GM18907 (cell line): ENCODE measurements around the gene PASK.

Experiments
- ATAC-seq: cut with Tn5 transposase; IDR thresholded peaks from one replicate; pipeline ENCODE4 v1.9.1; 2021; ENCODE audit warnings: mild to moderate bottlenecking, moderate library complexity; ENCODE audit not compliant: unreplicated experiment

Gene PASK

DNA sequence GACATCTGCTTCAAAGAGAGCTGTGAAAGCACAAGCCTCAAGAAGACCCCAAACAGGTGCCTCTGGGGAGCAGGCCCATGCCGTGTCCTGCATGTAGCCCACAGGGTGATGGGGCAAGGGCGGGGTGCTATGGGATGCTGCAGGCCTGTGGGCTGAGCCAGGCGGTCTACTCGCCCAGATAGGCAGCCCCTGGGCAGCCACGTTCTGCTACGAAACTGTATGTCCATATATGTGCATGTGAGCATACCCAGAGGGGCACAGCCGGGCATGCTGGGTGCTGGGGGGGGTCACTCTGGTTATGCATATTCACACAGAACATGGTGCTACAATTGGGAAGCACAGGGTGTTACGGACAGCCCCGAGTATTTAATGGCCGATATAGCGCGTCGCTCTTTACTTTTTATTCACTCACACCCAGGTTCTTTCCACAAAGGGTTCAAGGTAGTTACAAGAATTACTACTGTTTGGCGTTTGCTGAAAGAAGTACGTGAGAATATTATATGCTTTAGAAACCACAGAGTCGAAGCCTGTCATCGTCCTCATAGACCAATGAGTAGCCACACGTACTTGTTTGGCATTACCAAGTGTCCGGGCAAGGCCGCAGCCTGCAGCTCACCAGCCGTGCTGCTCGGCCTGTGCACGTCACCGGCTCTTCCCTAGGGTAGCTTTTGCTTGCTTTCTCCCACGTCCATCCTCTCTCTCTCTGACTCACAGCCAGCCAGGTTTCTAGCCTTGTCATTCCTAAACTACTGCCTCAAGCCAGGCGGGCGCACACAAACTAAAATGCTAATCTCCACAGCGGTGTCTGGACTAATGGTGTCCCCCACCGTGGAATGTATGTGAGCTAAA lies 61.6 kb downstream of the PASK start:
- peak; percentile 49 for ATAC-seq

DNA sequence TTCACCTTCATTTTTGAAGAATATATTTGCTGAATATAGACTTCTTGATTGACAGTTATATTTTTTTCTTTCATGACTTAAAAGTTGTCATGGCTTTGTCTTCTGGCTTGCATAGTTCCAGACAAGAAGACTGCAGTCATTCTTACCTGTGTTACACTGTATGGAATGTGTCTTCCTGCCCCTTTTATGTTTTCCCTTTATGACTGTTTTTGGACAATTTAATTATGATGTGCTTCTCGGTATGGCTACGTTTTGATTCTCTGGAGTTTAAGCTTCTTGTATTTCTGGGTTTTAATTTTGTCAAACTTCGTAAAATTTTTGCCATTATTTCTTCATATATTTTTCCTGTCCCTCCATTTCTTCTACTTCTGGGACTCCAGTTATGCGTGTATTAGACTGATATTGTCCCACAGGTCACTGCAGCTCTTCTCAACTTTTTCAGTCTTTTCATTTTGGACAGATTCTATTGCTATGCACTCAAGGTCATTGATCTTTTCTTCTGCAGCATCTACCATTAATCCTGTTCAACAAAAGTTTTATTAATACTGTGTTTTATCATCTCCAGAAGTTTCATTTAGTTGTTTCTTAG lies 64.3 kb downstream of the PASK start:
- ATAC-seq: no peak

DNA sequence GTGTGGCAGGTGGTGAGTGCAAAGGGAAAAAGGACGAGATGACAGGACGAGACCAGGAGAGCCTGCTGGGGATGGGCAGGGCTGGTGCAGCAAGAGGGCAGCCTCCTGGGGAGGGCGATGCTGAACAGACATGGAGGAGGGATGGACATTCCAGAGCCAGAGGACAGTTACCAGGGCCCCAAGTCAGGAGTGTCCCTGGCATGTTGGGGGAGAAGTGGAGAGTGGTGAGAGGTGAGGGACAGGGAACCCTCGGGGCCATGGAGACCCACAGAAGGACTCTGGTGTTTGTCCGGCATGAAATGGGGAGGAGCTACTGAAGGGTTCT lies 66.2 kb downstream of the PASK start:
- ATAC-seq: no peak

DNA sequence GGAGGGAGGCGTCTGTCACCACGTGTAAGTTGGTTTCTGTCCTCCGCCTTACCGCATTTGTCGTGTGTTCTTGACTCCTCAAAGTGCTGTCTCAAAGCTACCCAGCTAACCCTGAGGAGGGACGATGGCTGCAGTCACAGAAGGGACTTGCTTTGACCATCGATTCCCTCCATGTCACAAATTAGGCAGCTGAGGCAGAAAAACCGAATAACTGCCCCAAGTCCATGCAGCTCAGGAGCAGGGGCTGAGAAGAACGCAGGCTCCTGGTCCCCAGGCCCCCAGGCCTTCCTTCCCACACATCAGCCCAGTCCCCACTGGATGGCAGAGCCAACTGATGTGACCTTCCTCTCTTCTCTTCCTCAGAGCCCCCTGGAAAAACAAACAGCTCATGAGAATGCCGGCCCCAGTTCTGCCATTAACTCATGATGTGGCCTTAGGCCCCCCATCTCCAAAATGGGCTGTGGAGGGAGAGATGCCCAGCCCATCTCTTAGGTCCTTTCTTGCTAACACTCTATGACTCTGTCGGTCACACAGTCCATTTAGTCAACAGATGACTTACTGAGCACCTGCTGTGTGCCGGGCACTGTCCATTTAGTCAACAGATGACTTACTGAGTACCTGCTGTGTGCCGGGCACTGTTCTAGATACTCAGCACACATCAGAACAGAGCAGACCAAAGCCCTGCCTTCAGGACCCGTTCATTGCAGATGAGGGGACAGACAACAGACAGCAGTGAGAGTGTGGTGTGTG lies 66.8 kb downstream of the PASK start:
- ATAC-seq: no peak

DNA sequence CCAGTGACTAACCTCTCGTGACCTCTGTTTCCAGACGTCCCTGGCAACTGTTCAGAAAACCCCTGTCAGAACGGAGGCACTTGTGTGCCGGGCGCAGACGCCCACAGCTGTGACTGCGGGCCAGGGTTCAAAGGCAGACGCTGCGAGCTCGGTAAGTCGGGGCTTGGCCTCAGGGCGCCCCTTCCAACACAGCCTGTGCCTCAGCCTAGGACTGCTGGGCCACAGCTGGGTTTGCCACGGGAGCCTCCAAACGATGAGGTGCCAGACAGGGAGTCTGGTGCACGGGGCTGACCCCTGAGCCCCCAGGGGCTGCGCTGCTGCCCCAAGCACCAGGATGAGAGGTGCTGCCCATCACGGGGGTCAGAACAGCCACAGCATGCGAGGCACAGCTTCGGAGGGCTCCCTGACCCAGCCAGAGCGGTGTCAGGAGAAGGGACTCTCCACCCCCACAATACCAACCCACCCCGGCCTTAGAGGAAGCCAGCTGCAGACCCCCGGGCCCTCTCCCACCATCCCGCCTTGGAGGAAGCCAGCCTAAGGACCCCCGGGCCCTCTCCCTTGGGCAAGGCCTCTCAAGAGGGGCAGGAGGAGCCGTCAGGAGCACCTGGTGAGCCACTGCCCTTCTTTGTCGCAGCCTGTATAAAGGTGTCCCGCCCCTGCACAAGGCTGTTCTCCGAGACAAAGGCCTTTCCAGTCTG lies 67.5 kb downstream of the PASK start:
- ATAC-seq: no peak

DNA sequence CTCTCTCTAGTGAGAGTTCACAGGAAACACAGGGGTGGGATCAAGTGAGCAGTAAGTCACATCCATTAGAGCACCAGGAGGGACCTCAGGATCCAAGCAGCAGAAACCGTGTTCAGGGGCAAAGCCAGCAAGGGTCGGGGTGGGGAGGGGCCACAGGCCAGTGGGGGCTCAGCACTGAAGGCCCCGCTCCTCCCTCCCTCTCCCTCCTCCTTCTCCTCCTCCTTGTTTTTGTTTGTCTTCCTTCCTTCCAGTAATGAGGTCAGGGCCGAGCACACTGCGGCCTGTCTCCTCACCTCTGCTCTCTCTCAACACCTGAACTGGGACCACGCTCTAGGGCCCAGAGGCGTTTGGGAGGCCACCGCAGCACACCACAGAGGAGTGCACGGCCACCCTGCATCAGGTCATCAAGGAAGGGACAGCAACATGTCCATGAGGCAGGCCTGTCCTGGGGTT lies 68.1 kb downstream of the PASK start:
- no peak for ATAC-seq

DNA sequence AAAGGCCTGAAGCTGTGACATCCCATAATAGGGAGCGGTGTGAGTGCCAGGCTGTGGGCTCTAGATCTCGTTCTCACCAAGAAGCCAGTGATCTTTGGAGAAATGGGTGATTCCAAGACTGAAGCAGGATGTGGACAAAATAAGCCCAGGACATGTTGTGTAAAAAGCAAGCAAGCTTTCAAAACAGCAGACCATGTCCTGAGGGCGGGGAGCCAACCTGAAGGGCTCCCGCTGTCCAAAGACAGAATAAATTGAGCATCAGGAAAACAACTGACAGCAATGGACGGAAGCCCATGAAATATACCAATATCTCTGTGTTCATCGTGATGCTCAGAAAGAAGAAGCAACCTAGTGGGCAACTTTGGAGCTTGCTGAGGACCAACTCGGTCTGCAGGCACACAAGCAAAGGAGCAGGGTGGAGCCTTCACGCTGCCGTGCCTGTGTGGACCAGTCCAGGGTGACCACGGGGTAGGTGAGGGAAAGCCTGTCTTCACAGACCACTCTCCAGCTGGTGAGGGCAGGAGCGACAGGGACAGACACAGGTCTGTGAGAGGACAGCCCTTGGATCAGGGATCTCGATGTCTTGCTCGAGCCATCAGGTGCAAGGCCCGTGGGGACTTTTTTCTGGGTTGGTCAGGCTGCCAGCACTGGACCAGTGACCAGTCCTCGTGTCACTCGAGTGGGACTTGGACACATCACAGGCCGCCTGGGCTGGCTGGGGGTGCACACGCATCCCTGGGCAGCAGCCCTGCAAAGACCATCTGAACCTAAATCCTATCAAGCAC lies 68.7 kb downstream of the PASK start:
- ATAC-seq: no peak

DNA sequence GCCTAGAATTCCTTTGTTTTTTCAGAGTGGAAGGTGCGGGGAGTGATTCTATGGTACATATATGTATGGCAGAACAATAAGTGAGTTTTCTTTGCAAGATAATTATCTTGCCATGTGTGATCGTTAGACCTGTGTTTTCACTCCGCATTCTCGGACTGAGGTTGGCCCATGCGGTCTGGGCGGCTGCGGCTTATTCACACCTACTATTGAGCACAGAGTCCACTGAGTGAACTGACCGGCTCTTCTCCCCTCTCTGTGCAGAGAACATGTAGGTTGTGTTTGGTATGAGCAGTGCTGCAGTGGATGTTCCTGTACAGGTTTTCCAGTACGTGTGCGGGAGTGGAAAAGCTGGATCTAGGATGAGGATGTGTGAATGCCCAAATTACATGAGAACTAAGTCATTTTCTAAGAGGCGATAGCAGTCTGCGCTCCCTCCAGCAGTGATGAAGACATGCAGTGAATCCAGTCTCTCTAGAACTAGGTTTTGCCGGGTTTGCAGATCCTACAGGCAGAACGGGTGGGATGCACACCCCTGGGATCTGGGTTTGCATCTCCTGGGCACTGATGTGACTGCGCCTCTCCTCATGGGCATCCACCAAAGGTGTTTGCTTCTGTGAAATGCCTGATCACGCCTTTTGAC lies 74.3 kb downstream of the PASK start:
- ATAC-seq: no peak

DNA sequence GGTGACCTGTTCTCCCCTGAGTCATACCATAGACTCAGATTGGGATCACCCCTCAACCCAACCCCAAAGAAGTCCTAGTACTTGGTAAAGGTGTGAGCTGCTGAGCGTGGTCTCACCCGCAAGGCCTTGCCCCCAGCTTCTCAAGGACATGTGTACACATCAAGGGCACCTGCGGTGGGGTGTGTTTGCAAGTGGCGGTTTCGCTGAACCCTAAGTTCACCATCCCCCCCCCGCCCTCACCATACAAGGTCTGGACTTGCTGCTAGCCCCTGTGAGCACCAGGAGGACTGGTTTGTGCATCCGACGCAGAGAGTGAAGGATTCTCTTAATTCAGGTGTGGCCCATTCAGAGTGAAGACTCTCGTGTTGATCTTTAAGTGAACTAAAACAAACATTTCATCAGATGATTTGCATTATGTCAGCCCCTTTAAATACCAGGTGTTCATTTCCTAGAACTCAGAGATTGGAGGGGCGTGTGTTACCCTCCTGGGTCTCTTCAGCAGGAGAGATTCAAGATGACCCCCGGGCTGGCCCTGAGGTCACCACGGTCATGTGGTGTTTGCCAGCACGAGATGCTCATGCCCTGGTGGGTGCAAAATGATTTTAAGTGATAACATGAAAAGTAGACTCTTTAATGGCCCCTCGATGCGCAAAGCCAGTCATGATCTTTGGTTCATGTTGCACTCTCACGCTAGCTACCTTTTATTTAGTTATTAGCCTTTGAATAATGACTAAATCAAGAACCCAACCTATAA lies 75.0 kb downstream of the PASK start:
- no peak for ATAC-seq

DNA sequence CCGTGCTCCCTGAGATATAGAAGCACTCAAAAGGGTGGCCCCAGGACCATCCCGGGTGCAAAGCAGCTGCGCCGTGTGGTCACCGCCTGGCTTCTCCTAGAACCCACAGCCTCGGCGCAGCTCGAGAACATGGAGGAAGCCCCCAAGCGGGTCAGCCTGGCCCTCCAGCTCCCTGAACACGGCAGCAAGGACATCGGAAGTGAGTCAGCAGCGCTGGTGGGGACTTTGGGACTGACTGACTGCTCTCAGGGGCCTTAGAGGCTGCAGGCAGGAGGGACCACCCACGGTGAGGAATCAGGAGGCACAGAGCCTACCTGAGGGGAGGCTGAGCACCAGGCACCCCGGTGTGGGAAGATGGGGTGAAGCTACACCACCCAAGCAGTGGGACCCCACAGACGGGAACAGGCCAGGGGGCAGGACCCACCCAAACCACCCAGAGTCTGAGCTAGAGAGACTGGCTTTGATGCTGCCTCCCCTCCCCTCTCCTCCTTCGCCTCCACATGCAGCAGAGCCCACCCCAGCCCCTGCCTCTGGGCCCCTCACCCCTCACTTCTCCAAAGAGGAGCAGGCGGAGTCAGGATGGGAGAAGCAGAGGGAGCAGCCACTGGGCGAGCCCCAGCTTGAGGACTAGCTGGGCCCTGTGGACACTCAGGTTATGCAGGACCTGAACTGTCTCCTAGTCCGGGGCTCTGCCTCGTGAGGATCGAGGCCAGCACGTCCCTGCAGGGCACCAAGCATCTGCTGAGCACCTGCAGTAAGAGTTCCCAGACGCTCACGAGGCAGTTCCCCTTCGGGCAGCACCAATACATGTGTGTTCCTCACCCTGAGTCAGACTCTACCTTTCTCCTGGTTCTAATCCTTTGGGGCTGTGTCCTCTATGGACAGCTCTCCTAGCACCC lies 75.9 kb downstream of the PASK start:
- ATAC-seq: no peak

DNA sequence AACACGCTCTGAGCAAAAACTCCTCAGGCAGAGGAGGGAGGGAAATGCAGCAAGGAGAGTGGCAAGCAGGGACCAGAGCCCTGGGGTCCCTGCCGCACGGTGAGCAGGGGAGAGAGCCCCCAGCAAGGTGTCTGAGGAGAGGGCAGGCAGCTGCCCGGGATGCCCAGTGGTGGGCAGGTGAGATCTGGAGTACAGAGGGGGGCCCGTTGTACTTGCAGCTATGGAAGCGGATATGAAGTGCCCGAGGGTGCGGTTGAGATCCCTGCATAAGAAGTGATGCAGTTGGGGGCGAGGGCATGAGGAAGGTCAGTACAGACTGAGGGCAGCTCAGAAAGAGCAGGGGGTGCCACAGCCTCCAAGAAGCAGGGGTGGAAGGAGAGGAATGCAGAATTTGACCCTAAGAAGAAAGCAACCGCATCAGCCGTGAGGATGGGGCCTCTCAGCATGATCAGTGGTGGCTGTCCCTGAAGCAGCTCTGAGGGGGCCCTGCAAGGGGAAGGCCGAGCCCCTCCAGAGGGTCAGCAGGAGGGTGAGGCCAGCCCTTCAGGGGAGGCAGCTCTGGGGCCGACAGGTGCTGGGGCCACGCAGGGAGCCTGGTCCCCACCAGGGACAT lies 76.6 kb downstream of the PASK start:
- no peak for ATAC-seq

DNA sequence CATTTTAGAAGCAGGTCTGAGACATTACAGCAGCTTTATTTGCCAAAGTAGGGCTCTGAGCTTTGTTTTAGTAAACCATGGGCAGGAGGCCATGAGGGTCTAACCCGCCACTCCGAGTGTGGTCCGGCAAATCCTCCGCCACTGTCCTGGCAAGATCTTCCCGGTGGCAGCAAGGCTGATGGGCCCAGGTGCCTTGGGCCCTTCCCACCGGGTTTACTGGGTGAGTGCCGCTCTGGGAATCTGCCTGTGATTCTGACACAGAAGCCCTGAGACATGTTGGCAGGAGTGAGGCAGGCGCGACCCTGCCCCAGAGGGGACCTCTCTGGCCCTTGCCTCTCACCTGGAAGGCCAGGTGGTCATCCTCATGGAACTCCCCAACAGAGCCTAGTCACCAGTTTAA lies 77.1 kb downstream of the PASK start:
- ATAC-seq: no peak

DNA sequence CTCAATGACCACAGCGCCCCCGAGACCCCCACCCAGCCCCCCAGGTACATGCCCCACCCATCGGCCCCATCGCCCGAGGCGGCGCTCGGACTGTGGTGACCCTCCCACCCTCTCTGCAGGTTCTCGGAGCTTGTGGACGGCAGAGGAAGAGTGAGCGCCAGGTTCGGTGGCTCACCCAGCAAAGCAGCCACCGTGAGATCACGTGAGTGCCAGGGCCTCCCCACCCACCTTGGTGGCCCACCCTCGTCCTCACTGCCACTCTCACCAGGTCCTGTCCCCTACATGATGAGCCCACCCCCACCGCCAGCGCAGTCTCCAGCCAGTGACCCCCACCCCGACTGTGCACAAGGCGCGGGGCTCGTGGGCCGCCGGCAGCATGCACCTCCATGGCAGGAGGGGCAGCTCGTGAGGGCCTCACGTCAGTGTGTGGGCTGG lies 77.6 kb downstream of the PASK start:
- no peak for ATAC-seq

DNA sequence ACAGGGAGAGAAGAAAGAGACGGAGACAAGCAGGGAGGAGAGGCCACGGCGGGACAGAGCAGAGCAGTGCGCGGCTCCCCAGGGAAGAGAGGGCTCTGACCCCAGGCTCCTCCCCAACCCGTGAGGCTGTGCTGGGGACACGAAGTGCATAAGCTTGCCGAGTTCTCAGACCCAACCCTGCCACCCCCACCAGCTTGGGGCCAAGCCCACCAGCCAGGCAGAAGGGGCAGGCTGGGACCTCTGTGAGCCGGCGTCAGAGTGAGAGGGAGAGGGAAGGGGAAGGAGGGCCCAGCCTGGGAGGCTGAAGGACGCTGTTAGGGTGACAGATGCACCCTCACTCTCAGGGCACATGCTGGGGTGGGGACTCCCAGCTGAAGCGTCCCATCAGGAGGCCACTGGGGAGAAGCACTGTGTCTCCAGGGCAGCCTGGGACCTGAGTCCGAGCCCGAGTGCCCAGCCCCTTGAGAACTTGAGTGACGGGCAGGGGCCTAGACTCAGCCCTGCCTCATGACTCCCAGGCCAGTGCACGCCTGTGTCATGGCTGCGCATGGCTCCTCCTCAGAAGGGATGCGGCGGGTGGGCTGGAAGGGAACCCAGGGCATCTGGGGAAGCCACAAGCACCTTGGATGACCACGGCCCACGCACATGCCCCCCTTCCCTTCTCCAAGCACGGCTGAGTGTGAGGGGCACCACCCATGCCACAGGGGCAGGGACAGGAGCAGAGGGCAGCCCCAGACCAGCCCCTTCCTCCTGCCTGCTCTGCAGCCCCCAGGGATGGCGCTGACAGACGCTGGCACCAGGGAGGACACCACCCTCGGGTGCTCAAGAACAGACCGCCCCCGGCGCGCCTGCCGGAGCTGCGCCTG lies 78.2 kb downstream of the PASK start:
- no peak for ATAC-seq

DNA sequence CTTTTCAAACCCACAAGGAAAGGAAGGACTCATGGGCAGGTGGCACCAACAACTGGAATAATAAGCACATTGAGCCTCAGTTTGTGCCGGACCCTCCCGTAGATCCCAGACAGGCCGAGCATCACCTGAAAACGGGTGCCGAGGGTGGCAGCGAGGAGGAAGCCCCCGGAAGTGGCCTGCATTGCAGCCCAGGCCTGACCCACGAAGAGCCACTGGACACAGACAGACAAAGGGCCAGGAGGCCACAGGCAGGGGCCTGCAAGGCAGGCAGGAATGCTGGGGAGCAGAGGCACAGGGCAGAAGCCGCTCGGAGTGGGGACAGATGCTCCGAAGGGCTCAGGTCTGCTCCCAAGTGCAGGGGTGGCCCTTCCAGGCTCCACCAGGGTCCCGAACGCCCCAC lies 78.9 kb downstream of the PASK start:
- ATAC-seq: no peak

DNA sequence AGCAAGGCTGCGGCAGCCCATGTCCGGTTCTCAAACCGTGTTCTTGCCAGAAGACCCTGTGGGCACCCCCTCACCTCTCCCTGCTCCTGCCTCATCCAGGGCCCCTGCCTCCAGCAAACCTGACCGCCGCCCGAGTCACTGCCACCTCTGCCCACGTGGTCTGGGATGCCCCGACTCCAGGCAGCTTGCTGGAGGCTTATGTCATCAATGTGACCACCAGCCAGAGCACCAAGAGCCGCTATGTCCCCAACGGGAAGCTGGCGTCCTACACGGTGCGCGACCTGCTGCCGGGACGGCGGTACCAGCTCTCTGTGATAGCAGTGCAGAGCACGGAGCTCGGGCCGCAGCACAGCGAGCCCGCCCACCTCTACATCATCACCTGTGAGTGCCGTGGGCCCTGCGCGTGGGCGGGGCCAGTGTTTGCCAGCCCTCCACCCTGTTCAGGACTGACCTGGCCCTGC lies 79.4 kb downstream of the PASK start:
- no peak for ATAC-seq
